ENCODE measurements around the gene ST6GALNAC2. TPM values are rescaled to one million over a fixed set of nuclear protein-coding genes. Genes with fewer than 3 reads are reported as not detected.

Gene ST6GALNAC2
- total RNA-seq, 4 donors from 2014 or later, result 0.94 to 2.5 TPM; not detected in 2

DNA sequence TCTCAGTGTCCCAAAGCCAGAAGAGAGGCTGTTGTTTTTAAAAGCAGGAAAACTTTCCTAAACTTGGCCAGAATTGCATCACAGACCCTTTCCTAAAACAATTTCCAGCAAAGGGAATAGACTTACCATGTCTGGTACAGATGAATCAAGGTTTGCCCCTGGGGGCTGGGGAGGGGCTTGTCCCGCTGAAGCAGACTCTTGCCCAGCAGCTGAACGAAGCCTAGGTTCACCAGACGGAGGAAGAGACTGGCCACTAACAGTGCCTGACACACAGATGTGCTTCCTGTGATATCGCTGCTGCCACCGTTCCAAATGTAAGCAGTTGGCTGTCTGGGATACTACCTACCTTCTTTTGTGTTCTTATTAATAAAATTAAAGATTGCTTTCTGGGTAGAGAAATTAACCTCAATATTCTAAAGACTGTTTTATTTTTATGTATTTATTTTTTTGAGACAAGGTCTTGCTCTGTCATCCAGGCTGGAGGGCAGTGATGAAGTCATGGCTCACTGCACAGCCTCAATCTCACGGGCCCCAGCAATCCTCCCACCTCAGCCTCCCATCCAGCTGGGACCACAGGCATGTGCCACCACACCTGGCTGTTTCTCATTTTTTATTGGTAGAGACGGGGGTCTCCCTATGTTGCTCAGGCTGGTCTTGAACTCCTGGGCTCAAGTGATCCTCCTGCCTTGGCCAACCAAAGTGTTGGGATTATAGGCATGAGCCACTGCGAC, 32.3 kb downstream of the ST6GALNAC2 start:
- Histone ChIP-seq H3K4me1 (peaks cover 0 to 11% (median 0%) of the 10 kb centered on the region in 4 donors), H3K36me3 (no peaks in the 10 kb centered on the region), H3K27ac (no peak overlapping the region), H3K27me3 (no peaks in the 10 kb centered on the region), H3K4me3 (no peak overlapping the region), H3K9me3 (no peaks in the 10 kb centered on the region)
- DNase-seq, result no peak
- TF ChIP-seq CTCF (IDR thresholded peaks at IDR 0.05) (no peak), POLR2A (IDR thresholded peaks at IDR 0.05) (no peak)

- TF ChIP-seq POLR2A (IDR thresholded peaks at IDR 0.05) (no peak), CTCF (IDR thresholded peaks at IDR 0.05) (no peak)
- no peaks in the 10 kb centered on the region for H3K9me3 ChIP-seq
- H3K4me3 ChIP-seq, result no peak overlapping the region
- no peaks in the 10 kb centered on the region for H3K36me3 ChIP-seq
- peaks cover 0 to 16% (median 2%) of the 10 kb centered on the region in 4 donors for H3K4me1 ChIP-seq
- no peak for DNase-seq
- no peaks in the 10 kb centered on the region for H3K27me3 ChIP-seq
- H3K27ac ChIP-seq, result no peak overlapping the region
Measured at GRCh38 chr17:76551685-76552084, 34.0 kb downstream of the ST6GALNAC2 start.

DNA sequence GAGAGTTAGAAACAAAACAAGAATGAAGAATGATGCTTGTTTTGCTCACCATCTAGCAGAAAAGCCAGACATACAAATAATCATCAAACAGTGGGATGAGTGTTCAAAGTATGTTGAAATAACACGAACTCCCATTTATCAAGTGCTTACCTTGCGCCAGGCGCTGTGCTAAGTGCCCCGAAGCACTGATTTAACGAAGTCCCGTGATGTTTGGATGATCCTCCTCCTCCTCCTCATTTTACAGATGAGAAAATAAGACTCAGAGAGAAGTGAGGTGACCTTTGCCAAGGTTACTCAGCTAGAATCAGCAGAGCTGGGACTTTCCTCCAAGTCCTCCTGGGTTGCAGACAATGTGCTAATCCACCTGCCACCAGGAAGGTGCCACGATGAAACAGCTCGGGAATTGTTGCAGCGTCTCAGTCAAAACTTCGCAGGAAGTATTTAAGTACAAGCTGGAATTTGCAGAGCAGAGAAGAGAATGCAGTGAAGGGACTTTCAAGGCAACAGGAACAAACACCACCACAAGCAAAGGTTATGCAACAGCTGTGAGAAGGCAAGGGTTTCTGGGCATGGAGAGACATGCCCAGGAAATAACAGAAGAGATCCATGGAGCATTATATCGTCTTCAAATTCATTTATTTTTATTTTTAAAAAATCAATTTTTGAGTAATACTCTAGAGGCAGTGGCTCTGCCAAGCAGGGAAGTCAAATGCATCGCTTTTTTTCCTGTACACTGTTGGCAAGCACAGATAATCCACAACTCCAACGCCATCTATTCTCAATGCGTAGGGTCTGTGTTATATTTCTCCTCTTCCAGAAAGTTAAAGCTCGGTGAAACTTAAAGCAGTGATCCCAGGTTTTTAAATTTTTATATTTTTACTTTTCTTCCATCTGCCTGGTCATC, 34.7 kb downstream of the ST6GALNAC2 start:
- H3K36me3 ChIP-seq, result no peaks in the 10 kb centered on the region
- TF ChIP-seq CTCF (IDR thresholded peaks at IDR 0.05), result no peak
- no peak for TF ChIP-seq POLR2A (IDR thresholded peaks at IDR 0.05)
- no peaks in the 10 kb centered on the region for H3K9me3 ChIP-seq
- no peak overlapping the region for H3K27ac ChIP-seq
- no peaks in the 10 kb centered on the region for H3K27me3 ChIP-seq
- H3K4me3 ChIP-seq, result no peak overlapping the region
- peaks cover 0 to 19% (median 2%) of the 10 kb centered on the region in 4 donors for H3K4me1 ChIP-seq
- DNase-seq, result no peak

DNA sequence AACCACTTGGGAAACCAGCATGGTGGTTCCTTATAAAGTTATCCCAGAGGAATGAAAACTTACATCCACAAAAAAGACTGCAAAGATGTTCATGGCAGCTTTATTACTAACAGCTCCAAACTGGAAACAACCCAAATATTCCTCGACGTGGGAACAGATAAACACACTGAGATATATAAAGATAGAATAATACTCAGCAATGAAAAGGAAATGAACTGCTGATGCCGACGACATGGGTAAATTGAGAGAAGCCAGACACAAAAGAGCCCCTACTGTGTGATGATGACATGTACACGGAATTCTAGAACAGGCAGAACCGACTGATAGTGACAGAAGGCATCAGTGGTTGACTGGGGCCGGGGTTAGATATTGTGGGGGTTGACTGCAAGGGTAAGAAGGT, 36.1 kb downstream of the ST6GALNAC2 start:
- TF ChIP-seq CTCF (IDR thresholded peaks at IDR 0.05) (no peak), POLR2A (IDR thresholded peaks at IDR 0.05) (no peak)
- H3K4me1 ChIP-seq, result peaks cover 0 to 31% (median 4%) of the 10 kb centered on the region in 4 donors

DNA sequence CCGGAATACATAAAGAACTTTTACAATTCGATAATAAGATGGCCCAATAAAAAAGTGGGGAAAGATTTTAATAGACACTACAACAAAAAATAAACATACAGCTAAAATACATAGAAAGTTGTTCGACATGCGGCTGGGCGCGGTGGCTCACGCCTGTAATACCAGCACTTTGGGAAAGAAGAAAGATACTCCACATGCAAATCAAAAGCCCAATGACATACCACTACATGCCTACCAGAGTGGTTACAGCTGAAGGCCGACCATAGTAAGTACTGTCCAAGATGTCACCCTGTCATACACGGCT, 36.5 kb downstream of the ST6GALNAC2 start:
- no peak overlapping the region for H3K27ac ChIP-seq
- H3K4me1 ChIP-seq, result peaks cover 0 to 35% (median 4%) of the 10 kb centered on the region in 4 donors
- no peak for TF ChIP-seq CTCF (IDR thresholded peaks at IDR 0.05)
- no peak for TF ChIP-seq POLR2A (IDR thresholded peaks at IDR 0.05)
- DNase-seq, result no peak
- no peak overlapping the region for H3K4me3 ChIP-seq
- no peaks in the 10 kb centered on the region for H3K36me3 ChIP-seq
- no peaks in the 10 kb centered on the region for H3K27me3 ChIP-seq
- no peaks in the 10 kb centered on the region for H3K9me3 ChIP-seq

More for the DNA sequence above, 36.1 kb downstream of the ST6GALNAC2 start:
- H3K36me3 ChIP-seq, result no peaks in the 10 kb centered on the region
- DNase-seq, result no peak
- H3K4me3 ChIP-seq, result no peak overlapping the region
- H3K27me3 ChIP-seq, result no peaks in the 10 kb centered on the region
- H3K9me3 ChIP-seq, result no peaks in the 10 kb centered on the region
- no peak overlapping the region for H3K27ac ChIP-seq
